Limb (tissue), 2 donors: ENCODE measurements around the gene SYT6.
"Not testable (repeated sequence)": the region's sequence is repeated elsewhere in the genome, so short reads cannot be mapped to it uniquely, and the experiment has no call there.

Experiments used
- DNase-seq, 2 donors: peaks; one replicate each; pipeline ENCODE4 v3.0.0-alpha.2; 2016; ENCODE audit errors: extremely low spot score in 2 of 2

The SYT6 gene

DNA sequence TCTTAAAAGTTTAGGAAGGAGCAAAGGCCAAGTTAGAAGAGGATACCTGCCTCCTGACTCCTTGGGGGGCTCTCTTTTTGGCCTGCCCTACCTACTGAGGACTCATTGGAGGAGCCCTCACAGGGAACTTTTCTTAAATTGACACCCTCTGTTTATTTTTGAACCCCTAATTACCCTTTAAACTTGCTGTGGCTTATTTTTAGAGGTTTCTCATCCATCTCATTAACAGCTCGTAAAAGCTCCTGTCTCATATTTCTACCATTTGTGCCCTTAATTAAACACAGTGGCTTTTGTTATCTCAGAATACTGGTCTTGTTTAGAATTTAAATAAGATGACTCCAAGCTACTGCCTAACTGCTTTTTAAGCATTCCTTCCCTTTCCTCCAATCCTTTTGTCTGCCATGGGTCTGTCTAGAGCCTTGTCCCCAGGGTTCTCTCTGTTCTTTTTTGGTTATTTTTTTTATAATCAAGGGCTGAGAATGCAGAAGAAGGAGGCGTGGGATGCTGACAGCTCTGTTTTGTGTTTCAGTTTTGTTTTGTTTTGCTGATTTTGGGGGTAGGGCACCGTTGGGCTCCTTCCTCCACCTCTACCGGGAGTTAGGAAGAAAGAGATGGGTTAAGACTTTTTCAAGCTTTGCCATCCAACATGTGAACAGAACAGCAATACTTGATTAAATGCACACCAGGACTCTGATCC is 78.0 kb downstream of the SYT6 start:
- no peak for DNase-seq

- DNase-seq = no peak
Measured at GRCh38 chr1:114075105-114075504, 78.6 kb downstream of the SYT6 start.

DNA sequence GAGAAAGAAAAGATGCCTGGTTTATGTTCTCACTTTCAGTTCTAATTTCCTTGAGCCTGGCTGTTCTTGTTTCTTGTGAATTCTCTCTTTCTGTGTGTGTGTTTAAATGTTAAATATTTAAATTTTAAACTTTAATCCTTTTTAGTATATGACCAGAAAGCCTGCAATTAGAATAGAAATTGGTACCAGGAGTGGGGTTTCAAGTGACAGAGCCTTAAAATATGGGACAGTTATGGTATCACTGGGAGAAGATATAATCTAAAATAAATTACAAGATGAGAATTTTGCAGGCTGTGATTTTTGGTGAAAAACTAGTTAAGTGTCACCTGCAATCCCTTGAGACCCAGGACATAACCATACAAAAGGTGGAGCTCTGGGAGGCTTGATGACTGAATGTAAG is 81.4 kb downstream of the SYT6 start:
- DNase-seq = no peak

- not testable (repeated sequence) for DNase-seq
Measured at GRCh38 chr1:114069762-114070161, 83.9 kb downstream of the SYT6 start.

GRCh38 chr1:114068684-114069083 is 85.0 kb downstream of the SYT6 start:
- DNase-seq = not testable (repeated sequence)

- not testable (repeated sequence) for DNase-seq
Measured at GRCh38 chr1:114065671-114066070, 88.0 kb downstream of the SYT6 start.

- DNase-seq = no peak
Measured at GRCh38 chr1:114063544-114063943, 90.1 kb downstream of the SYT6 start.

- DNase-seq = peak in 1 of 2 donors; percentile 2
Measured at GRCh38 chr1:114062477-114063099, 91.1 kb downstream of the SYT6 start.

DNA sequence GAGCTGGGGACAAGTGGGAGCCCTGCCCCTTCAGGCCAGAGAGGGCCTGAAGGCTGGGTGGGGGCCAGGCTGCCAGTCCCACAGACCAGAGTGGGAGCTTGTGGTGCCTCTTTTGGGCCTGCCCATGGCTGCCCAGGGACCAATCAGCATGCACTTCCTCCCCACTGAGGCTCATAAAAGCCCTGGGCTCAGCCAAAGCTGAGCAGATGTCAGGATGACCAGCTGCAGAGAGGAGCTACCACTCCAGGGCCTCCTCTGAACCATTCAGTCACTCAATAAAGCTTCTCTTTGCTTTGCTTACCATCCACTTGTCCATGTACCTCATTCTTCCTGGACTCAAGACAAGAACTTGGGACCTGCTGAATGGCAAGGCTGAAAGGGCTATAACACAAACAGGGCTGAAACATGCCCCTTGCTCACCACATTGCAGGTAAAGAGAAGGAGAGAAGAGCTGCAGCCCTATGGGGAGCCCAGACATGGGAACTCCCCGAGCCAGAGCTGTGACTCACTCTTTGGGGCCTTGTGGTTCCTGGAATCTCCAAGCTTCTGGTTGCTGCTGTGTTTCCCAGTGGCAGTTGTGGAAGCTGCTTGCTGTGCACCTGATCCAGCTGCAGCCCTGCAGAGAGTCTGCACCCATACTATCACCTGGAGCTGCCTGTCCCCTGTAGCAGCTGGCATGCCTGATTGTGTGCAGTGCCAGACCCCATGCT is 92.4 kb downstream of the SYT6 start:
- no peak for DNase-seq

- DNase-seq = not testable (repeated sequence)
Measured at GRCh38 chr1:114058236-114058635, 95.4 kb downstream of the SYT6 start.

DNA sequence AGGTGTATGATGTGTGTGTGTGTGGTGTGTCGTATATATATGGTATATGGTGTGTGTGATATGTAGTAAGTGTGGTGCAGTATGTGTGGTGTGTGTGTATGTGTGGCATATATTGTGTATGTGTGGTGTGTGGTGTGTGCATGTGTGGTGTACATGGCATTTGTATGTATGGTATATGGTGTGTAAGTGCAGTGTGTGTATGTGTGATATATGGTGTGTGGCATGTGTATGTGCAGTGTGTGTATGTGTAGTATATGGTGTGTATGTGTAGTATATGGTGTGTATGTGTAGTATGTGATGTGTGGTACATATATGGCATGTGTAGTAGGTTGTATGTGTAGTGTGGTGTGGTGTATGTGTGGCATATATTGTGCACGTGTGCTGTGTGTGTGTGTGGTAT is 99.5 kb downstream of the SYT6 start:
- no peak for DNase-seq

GRCh38 chr1:114048232-114048631 is 105.4 kb downstream of the SYT6 start:
- DNase-seq = no peak

DNA sequence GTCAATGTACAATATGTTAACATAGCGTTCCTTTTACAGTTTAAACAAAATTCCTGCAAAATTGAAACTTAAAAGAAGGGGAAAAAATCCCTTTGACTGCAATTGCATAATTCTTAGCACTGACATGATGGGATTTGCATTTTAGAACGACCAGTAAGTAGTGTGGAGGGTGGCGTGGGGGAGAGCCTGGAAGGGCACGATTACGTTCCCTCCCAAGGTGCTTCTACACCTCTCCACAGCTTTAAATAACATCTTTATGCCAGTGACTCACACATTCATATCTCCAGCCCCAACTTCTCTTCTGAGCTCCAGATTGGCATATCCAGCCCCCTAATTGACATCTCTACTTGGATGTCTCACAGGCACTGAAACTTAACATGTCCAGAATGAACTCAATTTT is 110.1 kb downstream of the SYT6 start:
- no peak for DNase-seq

DNA sequence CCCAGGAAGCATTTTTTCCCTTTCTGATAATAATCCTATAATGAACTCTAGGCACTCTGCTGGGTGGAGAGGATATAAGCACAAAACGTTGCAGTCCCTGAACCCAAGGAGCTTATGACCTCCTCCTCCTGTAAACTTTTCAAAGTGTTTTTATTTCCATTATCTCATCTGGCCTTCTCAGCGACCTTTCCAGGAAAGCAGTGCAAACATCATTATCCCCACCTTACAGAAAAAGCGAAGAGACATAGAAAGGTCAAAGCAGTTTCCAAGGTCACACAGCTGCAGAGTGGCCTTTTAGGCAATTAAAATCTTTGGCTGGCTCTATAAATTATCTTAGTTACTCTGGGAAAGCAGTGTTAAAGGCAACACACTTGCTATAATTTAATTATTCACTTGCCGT is 110.6 kb downstream of the SYT6 start:
- DNase-seq = no peak

DNA sequence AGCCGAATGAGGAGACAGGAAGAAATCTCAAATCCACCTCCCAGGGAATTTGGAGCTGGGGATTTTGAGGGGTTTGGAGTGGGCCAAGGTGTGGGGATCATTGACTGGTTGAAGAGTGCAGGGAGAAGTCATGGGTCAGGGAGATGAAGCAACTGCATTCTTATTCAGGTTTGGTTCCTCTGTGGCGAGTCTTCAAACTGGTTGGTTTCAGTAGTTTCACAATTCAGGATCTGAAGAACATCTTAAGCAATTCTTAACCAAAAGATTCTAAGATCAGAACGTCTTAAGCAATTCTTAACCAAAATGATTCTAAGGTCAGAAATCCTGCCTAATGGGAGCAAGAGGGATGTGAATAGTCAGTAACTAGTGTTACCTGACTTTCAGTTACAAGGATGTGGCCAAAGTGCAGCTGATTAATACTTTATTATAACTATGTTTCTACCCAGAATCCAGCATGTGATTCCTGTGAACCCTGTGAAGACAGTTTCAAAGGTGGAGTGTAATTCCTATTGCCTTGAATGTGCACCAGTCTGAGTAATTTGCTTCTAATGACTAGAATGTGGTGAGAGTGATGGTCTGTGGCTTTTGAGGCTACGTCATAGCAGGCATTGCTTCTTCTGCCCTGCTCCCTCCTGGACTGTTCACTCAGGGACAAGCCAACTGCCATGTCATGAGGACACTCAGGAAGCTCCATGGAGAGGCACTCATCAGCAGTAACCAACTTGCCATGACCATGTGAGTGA is 113.2 kb downstream of the SYT6 start:
- DNase-seq = no peak
